Measurements from ENCODE around the gene NKX2-4.
"Not testable (repeated sequence)": the region's sequence is repeated elsewhere in the genome, so short reads cannot be mapped to it uniquely, and the experiment has no call there.

- not testable (repeated sequence) for TF ChIP-seq CTCF (IDR thresholded peaks at IDR 0.05 in 2 of 3, conservative IDR thresholded peaks at IDR 0.05 in 1 of 3; ENCODE audit: control insufficient read depth in 2 of 3, extremely low read depth in 1 of 3, insufficient read depth in 1 of 3, low read depth in 3 of 3, low read length in 3 of 3); RAD51 (IDR thresholded peaks at IDR 0.05)
These were observed 21.8 kb upstream of the NKX2-4 start for GRCh38 chr20:21419147-21419546.

All from GM12878 (cell line).